Umbilical cord (tissue), 2 donors: Measurements from ENCODE around the gene GOLGB1. TPM values are rescaled to one million over a fixed set of nuclear protein-coding genes. Genes with fewer than 3 reads are reported as not detected.
"Not testable (repeated sequence)": the region's sequence is repeated elsewhere in the genome, so short reads cannot be mapped to it uniquely, and the experiment has no call there.

Experiments used
- DNase-seq: peaks from one replicate; pipeline ENCODE4 v3.0.0-alpha.2; 2015; ENCODE audit warnings: low spot score
- total RNA-seq: library from RNA; depleted of rRNA; stranded (reverse); fragments of >200 nt; gene quantifications from one replicate; pipeline ENCODE4 v1.2.3, GENCODE V29; 2014; ENCODE audit warnings: low replicate concordance; ENCODE audit not compliant: insufficient read depth

Gene GOLGB1, protein sequence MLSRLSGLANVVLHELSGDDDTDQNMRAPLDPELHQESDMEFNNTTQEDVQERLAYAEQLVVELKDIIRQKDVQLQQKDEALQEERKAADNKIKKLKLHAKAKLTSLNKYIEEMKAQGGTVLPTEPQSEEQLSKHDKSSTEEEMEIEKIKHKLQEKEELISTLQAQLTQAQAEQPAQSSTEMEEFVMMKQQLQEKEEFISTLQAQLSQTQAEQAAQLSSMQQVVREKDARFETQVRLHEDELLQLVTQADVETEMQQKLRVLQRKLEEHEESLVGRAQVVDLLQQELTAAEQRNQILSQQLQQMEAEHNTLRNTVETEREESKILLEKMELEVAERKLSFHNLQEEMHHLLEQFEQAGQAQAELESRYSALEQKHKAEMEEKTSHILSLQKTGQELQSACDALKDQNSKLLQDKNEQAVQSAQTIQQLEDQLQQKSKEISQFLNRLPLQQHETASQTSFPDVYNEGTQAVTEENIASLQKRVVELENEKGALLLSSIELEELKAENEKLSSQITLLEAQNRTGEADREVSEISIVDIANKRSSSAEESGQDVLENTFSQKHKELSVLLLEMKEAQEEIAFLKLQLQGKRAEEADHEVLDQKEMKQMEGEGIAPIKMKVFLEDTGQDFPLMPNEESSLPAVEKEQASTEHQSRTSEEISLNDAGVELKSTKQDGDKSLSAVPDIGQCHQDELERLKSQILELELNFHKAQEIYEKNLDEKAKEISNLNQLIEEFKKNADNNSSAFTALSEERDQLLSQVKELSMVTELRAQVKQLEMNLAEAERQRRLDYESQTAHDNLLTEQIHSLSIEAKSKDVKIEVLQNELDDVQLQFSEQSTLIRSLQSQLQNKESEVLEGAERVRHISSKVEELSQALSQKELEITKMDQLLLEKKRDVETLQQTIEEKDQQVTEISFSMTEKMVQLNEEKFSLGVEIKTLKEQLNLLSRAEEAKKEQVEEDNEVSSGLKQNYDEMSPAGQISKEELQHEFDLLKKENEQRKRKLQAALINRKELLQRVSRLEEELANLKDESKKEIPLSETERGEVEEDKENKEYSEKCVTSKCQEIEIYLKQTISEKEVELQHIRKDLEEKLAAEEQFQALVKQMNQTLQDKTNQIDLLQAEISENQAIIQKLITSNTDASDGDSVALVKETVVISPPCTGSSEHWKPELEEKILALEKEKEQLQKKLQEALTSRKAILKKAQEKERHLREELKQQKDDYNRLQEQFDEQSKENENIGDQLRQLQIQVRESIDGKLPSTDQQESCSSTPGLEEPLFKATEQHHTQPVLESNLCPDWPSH (N-terminal part only)
- 57.8 TPM for total RNA-seq

DNA sequence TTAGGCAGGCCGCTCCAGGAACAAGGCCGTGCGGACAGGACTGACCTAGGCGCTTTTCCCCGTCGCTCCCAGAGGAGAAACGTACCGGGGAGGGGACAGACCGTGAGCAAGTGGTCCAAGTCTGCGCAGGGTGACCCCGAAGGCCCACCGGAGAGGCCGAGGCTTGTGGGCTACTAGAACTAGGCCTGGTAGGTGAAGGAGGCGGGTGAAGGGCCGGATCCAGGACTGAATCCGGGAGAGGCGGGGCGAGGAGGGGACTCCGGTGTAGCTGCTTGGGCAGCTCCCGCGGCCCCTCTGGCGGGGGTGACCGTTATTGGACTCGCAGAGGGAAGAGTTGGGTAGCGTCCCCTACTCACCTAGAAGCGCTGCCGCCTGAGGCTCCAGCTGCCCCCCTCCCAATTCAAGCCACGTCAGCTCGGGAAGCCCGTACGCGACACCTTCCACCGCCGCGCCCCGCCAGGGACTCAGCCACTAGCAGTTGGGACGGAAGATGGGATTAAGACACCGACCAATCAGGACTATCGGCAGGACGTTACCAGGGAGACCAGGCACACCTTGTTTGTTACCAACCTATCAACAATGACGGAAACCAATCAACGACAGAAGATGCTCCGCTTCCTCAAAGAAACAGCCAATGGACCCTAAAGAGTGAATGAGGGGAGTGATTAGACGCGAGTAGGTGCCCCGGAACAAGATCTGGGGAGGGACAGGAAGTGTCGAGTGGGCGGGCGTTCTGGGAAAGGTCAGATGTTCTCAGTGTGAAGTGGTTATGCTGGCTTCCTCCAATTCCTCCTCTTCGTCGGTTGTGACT lies at the start of gene GOLGB1:
Gene GOLGB1, minus strand, starts transcription at position 466 of the 811 bp plus-strand sequence. CDS start 18,770 bp downstream, outside the sequence.
- DNase-seq: peak; percentile 100

DNA sequence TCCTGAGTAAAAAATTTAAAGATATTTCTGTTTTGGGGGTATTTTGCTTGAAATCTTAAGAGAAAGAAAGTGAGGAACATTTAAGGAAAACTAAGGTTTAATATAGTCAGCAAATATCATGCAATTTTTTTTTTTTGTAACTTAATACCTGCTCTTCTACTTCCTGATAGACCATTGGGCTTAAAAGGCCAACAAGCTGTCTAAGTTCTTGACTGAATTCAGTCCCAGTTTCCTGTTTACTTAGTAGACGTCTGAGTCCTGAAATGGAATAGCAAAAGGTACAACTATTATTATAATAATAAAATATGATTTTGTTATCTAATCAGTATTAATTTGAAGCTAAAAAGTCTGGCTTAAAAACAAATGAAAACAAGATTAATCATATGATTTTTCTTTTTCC lies 47.4 kb upstream of the GOLGB1 start:
- no peak for DNase-seq

DNA sequence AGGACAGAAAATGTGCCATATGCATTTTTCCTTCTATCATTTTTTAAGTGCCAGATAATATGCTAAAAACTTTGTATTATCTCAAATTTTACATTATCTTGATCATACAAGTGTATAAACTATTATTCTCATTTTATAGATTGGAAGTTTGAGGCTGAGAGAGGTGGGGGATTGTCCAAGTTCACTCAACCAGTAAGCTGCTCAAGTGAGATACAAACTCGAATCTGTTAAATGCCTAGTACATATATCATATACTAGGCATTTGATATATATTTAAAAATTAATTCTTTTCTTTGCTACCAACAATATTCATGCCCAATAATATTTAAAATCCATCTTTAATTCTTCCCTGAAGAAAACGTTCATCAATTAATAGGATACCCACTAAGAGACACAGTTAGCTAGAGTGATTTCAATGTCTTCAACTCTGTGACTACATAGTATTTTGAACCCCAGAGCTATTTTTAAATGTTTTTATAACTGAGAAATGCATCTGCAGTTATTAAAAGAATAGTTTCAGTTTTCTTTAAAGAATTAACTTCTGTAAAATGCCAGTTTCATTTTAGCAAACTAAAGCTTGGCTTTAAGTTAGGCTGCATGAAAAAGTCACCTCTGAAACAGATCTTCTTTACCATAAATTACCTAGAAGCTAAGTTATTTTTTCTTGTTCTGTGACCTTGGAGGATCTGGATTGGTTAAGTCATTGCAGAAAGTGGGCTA lies 44.9 kb upstream of the GOLGB1 start:
- no peak for DNase-seq

DNA sequence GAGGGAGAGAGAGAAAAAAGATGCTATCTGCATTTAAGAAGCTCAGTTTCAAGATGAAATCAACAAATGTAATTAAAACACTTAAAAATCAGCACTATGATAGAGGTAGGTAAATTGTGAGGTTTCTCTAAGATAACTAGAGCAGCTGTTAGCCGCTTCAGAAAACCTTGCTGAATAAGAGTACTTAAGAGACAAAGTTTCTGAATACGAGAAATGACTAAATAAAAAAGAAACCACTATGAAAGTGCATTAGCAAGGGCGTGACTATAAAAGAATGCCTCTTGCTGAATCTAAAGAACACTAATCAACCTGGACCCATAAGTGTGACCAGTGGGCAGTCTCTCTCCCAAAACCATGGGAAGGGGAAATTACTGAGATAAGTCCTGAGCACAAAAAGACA lies 43.5 kb upstream of the GOLGB1 start:
- no peak for DNase-seq

DNA sequence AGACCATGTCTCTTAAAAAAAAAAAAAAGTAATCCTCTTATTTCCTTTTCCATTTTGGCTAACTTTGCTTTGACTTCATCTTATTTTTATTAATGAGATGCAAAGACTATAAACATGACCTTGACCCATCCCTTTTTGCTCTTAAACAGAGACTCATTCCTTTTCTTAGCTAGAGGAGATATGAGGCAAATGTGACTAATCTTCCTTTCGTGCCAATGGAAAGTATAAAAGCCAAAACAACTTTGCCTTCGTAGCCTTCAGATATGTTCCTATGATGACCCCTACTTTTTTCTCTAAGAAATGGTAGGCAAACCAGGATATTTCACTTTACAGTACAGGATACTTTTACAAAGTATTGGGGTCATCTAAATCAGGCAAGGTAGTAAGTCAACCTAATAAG lies 36.9 kb upstream of the GOLGB1 start:
- DNase-seq: no peak

DNA sequence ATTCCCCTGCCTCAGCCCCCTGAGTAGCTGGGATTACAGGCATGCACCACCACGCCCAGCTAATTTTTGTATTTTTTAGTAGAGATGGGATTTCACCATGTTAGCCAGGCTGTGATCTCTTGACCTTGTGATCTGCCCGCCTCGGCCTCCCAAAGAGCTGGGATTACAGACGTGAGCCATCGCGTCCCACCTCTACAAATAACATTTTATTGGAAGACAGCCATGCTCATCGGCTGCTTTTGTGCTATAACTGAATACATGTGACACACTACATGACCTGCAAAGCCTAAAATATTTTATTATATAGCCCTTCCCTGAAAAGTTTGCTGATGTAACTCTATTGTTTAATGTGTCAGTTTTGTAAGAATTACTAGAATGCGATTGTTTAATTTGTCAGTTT lies 33.2 kb upstream of the GOLGB1 start:
- DNase-seq: not testable (repeated sequence)

DNA sequence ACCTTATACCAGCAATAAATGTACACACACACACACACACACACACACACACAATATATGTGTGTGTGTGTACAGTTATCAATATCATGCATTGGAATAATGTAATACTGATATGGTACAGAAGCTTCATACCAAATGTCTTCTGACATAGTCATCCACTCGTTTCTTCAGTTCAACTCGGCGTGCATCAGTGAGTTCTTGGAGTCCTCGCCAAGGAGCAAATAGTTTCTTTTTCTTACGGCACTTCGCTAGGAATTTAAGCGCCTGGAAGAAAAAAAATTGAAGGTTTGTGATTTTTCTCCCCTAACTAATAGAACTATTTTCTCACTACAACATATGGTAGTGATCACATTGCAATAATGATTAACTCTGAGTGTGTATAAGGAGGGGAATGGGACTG lies 32.1 kb upstream of the GOLGB1 start:
- no peak for DNase-seq

DNA sequence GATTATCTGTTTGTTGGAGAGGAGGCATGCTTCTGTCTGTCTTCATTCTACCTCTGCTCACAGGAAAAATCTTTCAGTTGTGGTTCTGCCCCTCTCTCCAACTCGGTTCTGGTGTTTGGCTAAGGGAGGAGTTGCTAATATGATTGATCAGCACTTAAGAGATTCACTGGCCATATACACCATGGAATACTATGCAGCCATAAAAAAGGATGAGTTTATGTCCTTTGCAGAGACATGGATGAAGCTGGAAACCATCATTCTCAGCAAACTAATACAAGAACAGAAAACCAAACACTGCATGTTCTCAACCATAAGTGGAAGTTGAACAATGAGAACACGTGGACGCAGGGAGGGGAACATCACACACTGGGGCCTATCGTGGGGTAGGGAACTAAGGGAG lies 25.6 kb upstream of the GOLGB1 start:
- not testable (repeated sequence) for DNase-seq

DNA sequence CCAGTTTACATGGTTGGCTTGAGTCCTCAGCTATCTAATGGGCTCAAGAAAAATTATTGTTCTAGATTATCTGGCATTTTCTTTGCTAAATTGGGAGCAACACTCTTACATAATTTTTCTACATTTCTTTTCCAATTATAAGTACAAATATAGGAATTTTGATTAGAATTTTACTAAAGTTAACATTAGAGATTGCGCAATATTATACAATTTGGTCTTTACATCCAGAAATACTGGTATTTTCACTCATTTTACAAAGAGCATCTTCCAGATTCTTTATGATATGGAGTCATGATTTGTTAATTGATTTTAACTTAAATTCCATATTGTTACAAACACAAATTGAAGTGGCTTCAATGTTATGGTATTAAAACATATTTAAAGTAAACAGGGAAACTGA lies 19.7 kb upstream of the GOLGB1 start:
- DNase-seq: no peak

DNA sequence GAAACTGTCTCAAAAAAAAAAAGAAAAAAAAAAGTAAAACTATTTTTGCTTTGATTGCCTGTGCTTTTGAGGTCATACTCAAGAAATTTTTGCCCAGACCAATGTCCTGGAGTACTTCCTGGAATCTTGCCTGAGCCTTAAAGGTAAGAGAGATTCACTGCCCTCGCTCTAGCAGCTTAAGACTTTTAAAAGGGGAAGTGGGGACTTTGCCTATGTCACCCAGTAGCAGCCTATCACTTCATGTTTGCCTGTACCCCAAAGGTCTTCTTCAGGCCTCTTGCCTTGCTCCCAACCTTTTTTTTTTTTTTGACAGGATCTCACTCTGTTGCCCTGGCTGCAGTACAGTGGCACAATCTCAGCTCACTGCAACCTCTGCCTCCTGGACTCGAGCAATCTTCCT lies 18.9 kb upstream of the GOLGB1 start:
- no peak for DNase-seq

DNA sequence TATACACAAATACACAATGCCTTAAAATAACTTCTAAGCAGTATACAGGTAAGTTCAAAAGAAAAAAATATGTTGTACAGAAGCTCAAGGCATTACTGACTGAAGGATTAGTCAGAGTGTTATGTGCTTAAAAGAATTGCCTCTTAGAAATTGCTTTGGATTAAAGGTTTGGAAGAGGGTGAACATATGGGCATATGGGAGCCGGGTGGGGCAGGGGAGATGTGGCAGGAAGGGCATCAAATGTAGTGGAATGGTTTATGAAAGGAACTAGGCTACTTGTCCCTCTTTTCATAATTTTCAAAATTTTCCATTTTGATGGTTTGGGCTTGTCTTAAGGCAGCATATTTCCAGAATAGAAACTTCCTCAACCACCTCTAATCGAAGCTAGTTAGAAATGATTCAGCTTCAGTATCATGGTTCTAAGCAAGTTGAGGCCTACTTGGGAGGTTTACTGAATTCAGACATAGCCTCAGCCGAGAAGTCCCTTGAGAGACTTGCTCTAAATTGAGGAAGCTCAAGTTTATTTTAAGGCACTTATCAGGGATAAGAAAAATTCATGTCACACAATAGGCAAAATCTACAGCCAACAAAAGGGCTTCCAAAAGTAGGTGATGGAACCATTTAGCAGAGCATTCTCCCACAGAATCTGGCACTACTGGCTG lies 10.1 kb upstream of the GOLGB1 start:
- DNase-seq: no peak

- DNase-seq: no peak
These were observed 9.3 kb upstream of the GOLGB1 start for GRCh38 chr3:121758727-121759450.

- no peak for DNase-seq
These were observed 8.4 kb upstream of the GOLGB1 start for GRCh38 chr3:121757812-121758545.

DNA sequence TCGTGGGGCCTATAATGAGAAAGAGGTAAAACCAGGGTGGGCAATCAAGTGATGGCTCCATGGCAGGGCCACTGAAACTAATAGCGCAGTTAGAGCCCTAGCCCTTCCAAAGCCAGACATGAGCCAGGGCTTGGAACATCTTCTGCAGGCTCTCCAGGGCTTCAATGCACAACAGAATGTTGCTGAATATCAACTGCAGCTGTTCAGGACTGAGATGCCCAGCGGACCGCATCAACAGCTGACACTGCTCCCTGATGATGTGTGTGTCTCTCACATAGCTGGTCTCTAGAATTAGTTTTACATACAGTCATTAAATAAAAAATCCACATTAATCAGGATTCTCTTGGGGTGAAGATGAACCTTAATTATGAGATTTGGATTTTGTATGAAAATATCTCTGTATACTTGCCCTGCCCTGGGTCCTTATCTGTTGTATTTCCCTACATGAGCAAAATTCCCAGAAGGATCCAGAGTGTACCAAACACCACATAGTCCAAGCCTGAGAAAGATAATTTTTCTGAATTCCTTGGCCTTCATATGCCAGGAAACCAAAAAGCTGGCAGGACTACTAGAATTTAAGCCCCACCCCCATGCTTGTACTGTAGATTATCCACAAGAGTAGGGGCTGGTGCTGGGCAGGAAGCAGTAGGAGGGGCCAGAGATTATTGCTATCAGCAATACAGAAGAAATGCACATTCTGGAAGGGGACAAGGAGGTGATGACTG lies 7.7 kb upstream of the GOLGB1 start:
- DNase-seq: no peak

DNA sequence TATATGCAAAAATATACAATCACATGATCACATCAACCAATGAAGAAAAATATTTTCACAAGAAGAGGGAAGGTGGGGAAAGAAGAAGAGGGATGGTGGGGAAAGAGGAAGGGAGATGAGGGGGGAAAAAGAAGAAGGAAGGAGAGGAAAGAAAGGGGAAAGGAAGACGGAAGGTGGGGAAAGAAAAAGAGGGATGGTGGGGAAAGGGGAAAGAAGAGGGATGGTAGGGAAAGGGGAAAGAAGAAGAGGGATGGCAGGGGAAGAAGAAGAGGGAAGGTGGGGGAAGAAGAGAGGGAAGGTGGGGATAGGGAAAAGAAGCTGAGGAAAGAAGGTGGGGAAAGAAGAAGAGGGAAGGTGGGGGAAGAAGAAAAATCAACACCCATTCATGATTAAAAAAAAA lies 3.2 kb upstream of the GOLGB1 start:
- DNase-seq: no peak

GRCh38 chr3:121752261-121752660 lies 2.7 kb upstream of the GOLGB1 start:
- DNase-seq: no peak

- no peak for DNase-seq
These were observed 510 bp upstream of the GOLGB1 start for GRCh38 chr3:121750087-121750415.
